ENCODE results near the gene PRPH.

Gene PRPH

DNA sequence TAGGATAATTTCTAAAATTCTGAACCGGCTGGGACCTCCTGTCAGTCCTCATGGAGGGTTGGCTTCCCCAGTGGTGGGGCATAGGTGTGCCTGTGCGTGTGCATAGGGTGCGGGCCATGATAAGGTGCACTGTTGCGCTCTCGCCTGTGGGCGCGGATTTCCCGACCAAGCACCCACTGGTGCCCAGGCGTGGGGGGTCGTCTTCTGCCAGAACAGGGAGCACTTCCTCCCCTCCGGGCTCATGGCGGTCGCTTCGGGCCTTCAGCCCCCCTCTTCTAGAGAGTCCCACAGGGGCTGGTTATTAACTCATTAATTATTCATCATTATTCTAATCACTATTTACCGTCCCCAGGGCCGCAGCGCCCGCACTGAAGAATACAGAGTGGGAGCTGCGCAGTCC, 39.3 kb downstream of the PRPH start:
- no peak for DNase-seq

GRCh38 chr12:49334681-49335080, 39.7 kb downstream of the PRPH start:
- no peak for DNase-seq

DNA sequence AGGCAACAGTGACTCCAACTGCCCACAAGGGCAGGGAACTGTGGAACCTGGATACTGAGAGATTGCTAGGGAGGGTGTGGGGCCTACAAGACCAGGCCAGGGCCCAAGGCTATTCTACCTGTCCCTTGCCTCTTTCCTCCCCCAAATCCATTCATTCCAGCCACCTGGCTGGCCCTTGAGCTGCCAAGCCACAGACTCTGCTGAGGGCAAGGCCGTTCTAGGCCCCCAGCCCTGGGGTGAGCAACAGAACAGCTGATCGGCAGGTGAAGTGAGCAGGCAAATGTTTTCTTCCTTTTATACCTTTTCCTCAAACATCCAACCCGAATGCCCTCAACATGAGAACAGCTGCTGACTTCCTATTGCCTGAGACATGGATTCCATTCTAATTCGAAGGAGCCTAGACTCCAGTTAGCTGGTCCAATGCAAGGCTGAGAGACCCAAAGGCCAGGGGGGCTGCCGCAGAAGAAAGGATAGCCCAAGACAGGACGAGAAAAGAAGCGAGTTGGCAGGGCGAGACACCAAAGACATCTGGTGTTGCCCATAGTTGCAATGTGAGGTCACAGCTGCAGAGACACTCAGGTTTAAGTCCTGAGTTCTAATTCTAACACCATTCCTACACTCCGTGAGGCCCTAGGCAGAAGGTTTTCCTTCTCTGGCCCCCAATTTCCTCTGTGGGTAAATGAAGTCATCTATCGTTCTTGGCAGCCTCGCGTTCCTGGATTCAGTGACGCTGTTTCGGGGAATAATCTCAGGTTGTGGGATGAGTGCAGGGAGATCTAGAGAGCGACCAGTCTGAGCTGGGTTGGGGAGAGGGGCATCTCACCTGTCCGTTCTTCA, 40.4 kb downstream of the PRPH start:
- DNase-seq: no peak

DNA sequence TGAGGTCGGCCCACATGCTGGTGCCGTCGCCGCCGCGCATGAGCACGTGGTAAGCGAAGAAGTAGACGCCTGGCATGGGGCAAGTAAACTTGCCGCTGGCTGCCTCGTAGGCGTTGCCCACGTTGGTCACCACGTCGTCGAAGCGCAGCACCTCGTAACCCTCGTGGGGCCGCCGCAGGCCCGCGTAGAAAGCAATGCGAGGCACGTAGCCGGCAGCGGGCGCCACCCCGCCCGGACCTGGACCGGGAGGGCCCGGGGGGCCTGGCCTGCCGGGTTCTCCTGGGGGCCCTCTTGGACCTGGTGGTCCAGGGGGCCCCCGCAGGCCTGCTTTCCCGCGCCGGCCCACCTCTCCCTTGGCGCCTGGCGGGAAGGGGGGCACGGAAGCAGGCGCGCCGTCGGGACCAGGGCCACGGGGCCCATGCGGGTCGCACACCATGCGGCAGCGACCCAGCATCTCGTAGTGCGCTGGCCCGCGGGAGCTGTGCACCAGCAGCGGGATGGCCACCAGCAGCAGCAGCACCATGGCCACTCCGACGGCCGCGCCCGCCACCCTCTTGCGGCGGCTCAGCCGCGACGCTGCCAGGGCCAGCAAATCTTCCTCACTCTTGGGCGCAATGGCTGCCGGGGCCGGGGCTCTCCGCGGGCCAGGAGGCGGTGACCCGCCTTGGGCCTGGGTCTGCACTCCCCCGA, 41.2 kb downstream of the PRPH start:
- no peak for DNase-seq

DNA sequence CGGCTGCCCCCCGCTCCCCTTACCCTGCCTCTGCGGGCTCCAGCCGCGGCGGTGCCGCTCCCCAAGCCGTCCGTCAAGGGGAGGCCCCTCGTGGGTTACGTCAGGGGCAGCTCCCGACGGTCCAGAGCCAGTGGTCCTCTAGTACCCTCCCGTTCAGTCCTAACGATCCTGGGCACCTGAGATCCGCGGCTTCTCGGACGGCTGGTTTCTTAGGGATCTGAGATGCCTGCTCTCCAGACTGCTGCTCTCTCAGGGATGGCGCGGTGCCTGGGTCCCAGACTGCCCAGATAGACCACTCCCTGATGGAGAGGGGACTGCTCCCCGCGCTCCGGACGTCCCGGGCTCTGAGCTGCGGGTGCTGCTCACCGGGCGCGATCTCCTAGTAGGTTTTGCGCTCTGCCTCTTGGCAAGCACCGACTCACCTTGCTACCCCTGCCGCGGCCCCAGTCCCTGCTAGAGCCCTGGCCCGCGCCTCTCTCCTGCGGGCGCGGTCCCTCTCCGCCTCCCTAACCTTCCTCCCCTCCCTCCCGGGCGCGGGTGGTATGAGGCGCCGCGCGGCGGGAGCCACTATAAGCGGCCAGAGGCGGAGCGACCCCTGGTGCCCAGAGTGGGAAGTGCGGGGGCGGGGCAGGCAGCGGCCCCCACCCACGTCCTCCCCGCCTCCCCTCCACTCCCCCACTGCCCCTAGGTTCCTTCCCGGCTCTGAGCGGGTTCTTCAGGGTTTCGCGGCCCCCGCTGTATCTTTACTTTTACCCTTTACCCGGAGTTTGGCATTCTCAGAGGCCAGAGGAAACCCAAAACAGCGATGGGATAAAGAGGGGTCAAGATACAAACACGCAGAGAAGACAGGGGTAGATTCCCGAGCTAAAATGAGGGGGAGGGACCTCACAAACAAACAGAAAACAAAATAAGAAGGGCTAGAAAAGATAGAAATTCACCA, 42.0 kb downstream of the PRPH start, which contains the start of gene C1QL4:
Gene C1QL4 (minus strand): TSS at position 544 of the 940 bp plus-strand sequence. CDS start 711 bp downstream, outside the sequence.
- DNase-seq: peak; percentile 42

GRCh38 chr12:49338830-49339463, 44.0 kb downstream of the PRPH start:
- no peak for DNase-seq

DNA sequence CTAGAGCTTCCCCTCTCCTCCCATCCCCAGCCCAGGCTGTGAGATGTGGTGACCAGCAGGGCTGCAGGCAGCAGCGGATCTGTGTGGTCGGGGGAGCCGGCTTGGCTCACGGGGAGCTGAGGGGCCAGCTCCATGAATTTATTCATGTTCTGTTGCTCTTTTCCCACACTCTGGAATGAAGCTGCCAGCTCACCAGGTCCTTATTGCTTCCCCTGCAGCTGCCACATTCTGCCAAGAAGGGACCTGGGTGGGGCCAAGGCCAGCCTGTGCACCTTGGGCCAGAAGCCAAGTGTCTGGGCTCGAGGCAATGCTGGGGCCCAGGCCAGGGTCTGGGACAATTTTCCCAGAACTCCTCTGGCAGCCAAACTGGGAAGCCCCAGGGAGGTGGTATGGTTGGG, 44.5 kb downstream of the PRPH start:
- no peak for DNase-seq

DNA sequence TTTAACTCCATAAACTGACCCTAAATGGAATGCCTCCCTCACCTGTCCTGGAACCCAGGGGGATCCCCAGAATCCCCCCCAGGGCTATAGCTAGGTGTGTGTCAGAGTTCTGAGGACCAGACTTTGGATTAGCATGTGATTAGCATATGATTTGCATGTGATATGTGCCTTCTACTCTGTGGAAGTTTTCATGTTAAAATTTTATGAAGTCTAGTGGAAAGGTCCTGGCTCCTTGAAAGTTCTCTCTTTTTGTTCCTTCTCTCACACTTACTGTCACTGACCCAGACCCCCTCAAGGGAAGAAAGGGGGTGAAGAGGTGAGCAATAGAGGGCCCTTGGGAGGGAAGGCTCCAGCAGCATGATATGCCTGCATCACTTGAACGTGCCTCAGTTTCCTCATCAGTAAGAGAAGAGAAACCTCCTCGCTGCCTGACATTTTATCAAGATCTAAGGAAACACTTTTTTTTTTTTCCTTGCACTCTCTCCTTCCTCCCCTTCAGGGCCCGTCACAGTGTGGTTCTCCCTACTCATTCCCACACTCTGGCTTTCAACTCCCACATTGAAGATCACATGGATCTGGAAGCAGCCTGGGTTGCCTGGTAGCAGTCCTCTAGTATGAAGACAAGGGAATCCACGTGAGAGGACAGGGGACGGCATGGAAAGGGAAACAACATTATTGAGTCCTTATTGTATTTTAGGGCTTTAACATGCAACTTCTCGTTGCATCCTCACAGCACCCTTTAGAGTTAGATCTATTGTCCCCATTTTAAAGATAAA, 45.3 kb downstream of the PRPH start:
- DNase-seq: no peak

DNA sequence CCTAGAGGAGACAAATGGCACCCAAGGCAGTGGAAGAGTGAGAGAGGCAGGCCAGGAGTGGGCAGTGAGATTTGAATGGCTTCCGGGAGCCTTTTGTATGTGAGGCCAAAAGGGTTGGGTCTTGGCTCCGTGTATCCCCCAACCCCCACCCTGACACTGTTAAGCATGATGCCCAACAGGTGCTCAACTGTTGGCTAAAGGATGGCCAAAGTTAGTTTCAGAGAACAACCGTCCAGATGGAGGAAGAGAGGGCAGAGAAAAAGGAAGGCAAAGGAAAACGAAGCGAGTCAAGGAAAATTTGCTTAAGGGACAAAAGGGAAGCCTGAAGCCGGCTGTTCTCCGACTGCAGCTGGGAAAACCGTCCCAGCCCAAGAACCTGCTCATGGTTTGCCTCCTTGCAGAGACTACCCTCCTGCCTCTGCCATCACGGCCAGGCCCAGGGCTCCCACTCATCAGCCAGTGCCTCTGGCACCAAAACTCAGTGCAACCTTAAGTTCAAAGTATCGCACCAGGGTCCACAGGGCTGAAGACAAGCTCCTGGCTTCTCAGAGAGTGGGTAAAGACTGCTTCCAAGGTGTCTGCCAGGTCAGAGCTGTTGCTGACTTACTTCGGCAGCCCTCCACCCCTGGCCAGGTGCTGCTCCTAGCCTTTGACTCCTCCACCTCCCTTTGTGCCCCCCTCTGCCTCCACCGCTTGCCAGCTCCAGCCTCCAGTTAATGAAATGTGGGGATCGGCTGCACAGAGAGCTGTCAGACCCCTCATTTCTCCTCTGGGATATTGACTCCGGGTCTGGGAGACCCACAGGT, 46.2 kb downstream of the PRPH start:
- DNase-seq: no peak

DNA sequence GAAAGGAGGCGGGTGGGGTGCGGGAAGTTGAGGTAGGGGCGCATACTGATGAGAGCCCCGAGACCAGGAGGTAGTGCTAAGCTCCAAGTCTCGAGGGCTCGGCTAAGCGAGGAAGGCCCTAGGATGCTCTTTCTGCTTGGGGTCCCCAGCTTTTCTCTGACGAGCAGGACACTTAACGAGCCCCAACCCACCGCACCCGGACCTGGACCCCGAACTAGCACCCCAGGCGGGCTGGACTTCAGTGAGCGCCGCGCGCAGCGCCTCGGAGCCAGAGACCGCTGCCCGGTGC, 46.8 kb downstream of the PRPH start:
- DNase-seq: no peak

GRCh38 chr12:49342066-49342913, 47.3 kb downstream of the PRPH start:
- DNase-seq: peak; percentile 62

GRCh38 chr12:49342914-49343731, 48.2 kb downstream of the PRPH start:
- DNase-seq: no peak

DNA sequence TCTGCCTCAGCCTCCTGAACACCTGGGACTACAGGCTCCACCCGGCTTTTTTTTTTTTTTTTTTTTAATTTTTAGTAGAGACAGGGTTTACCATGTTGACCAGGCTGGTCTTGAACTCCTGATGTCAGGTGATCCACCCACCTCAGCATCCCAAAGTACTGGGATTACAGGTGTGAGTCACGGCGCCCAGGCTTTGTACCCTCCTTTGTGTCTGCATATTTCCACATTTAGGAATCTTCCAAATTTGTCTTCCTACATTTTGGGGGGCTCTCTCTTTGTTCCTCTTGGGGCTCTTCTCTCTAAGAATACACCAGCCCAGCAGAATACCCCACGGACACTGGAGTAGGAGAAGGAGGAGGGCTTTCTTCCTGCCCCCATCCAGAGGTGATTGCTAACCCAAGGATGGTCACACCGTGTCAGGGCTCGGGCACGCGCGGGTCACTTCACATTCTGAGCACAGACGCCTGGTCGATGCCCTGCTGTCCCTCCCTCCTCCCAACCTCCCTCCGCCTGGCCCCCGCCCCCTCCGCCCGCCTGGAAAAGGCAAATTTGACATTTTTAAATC, 49.6 kb downstream of the PRPH start:
- no peak for DNase-seq

- DNase-seq: no peak
These were observed 50.3 kb downstream of the PRPH start for GRCh38 chr12:49345051-49345824.

DNA sequence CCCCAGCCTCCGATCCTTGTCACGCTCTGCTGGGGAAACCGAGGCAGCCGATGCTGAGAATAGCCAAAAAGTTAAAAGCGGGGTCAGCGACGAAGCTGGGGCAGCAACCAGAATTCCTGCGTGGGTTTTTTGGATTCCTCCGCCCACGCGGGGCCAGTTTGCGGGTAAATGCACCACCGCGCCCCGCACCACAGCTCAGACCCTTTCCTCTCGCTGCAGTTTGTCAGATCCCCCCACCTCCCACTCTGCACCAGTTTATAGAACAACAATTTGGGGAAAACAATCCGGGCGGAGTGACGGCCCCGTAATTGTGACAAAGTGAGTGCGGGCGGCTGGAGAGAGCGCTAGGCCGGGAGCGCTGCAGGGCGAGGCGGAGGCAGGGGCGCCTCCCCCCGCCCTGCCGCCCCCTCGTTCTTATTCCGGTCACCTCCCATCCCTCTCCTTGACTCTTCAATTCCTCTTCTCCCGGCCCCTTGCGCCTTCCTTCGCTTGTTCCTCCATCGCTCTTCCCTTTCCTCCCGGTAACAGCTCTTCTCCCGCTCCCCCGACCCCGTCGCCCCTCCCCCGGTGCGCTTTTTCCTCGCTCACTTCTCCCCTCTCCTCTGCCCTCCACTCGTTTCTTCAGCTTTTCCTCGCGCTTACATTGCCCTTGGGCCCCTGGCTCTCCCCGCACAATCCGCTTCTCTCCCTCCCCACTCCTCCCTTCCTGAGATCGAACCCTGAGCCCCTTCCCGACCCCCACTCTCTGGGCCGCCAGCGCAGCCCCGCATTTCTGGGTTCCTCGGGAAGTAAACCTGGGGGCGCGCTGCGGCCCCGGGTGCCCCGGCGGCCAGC, 51.1 kb downstream of the PRPH start:
- no peak for DNase-seq

DNA sequence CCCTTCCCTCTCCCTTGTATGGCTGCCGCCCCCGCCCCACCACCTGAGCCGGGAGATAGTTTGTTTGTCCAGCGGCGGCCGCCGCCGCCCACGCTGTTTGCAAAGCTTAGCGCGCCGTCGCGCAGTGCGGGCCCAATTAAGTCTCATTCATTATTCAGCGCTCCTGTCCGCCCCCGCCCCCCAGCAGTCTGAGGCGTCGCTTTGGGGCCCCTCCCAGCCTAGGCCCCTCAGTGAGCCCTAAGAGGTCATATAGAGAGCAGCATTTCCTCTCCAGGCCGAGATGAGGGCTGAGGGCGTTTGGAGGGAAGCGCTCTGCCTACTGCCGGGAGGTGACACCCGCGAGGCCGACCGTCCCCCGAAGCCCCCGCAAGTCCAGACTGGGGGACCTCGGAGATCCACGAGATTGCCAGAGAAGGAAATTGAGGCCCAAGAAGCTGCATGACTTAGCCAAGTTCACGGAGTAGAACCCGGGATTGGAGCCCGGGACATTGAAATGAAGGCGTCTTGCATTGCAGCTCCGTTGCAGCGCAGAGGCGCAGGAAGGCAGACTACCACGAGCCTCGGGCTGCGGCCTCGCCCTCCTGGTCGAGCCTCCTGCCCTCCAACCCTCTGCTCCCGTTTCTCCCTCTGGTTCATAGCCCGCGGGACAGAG, 51.8 kb downstream of the PRPH start, which contains the start of gene DNAJC22:
Gene DNAJC22 (plus strand): TSS at position 230 of the 652 bp plus-strand sequence. CDS start 1,985 bp downstream, outside the sequence.
- DNase-seq: no peak

Data from KG1 (cell line).